GM19023 (cell line): ENCODE results near the gene ARSB.
"Not testable (repeated sequence)": the region's sequence is repeated elsewhere in the genome, so short reads cannot be mapped to it uniquely, and the experiment has no call there.

Source experiments
- ATAC-seq: cut with Tn5 transposase; IDR thresholded peaks from one replicate; pipeline ENCODE4 v1.9.1; 2021; ENCODE audit warnings: mild to moderate bottlenecking, moderate library complexity; ENCODE audit not compliant: unreplicated experiment

ARSB gene

DNA sequence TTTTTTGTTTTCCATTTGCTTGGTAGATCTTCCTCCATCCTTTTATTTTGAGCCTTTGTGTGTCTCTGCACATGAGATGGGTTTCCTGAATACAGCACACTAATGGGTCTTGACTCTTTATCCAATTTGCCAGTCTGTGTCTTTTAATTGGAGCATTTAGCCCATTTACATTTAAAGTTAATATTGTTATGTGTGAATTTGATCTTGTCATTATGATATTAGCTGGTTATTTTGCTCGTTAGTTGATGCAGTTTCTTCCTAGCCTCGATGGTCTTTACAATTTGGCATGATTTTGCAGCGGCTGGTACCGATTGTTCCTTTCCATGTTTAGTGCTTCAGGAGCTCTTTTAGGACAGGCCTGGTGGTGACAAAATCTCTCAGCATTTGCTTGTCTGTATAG is 133.2 kb downstream of the ARSB start:
- ATAC-seq: not testable (repeated sequence)

DNA sequence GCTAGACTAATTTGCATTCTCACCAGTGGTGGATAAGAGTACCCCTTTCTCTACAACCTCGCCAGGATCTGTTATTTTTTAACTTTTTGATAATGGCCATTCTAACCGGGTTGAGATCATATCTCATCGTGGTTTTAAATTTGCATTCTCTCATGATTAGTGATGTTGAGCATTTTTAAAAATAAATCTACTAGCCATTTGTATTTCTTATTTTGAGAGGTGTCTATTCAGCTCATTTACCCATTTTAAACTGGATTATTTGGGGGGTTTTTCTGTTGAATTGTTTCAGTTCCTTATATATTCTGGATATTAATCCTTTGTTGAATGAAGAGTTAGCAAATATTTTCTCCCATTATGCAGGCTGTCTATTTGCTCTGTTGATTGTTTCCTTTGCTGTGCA is 139.6 kb downstream of the ARSB start:
- ATAC-seq: no peak

DNA sequence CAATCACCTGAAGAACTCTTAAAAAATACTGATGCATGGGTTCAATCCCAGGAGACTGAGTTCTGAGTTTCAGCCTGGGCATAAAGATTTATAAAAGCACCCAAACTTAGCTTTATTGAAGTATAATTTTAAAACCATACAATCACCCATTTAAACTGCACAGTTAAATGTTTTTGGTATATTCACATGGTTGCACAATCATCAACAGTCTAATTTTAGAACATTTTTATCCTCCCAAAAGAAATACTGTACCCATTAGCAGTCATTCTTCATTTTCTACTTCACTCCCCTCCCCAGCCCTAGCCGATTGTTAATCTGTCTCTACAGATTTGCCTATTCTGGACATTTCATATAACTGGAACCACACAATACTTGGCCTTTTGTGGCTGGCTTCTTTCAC is 141.7 kb downstream of the ARSB start:
- ATAC-seq: no peak

DNA sequence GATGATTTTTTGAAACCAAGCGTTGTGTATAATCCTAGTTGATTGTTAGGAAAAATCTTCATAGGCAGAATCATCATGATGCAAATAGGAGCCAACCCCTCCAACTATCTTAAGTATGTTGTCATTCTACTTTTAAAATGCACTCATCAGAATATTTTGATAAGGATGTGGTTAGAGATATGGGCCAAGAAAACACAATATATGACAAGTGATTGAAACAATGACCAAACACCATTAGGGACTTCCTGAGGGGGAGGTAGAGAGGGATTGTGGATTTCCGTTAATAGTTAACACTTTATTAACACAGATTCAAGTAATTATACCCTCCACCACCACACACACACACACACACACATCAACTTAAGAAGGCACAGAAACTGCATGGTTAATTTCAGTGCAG is 143.3 kb downstream of the ARSB start:
- ATAC-seq: no peak

DNA sequence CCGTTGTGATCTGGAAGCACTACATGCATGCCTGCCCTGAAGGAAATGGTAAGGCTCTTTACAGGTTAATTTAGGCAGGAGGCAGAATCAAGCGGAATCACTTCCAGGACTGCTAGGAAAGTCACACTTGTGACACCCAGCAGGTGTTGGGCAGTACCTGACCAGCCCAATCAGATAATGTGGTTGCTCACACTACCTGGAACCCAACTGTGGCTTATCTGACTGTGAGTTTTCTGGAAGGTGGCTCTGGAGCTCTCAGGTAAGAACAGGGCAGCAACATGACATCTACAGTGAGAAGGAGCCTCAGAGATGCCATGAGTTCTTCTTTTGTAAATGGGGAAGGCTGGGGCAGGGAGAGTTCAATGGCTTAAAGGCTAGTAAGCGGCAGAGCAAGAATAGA is 146.4 kb downstream of the ARSB start:
- no peak for ATAC-seq

DNA sequence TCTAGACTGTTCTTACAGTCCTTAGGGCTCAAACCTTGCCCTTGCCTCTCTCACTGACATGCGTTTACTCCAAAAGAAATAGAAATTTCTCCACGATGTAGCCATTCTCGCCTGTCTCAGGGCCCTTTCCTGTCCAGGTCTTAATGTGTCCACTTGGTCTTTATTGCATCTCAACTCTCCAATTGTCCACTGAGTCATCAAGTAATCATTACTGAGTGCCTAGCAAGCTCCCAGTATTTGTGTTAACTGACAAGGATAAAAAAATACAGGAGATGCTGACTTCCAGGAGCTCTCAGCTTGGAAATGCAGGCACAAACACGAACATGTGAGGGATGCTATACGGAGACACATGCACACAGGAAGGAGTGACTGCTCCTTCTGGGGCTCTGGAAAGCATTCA is 147.3 kb downstream of the ARSB start:
- no peak for ATAC-seq

DNA sequence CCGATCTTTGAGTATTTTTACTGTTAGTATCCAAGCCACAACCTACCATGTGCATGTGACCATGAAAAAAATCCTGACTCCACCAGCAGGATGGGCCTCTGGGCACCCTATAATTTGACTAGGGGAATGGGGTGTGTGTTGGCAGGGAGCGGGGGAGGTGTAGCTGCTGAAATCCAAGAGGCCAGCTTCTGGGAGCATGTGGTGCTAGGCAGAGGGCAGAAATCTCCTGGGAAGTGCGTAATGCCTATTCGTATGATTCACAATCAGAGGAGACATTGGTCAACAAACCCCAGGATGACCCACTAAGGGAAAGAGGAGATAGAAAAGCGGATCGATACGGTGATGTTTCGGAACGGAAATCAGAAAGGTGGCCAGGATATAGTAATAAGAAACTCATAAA is 149.9 kb downstream of the ARSB start:
- ATAC-seq: no peak

DNA sequence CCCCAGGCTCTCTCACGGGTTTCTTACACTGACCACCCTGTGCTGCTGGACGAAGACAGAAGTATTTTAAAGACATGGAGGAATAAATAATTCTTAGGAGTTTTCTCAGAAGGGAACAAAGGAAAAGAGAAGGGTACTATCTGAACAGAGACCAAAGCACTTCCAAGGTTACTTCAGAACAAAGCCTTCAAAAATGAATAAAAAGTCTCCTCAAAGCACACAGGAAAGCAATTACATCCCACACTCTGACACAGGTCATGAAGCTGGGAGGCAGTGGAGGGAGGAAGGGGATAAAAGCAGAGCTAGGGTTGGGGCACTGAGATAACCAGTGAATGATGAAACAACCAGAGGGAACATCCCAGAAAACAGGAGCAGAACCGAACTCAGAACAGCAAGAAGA is 151.8 kb downstream of the ARSB start:
- ATAC-seq: no peak

DNA sequence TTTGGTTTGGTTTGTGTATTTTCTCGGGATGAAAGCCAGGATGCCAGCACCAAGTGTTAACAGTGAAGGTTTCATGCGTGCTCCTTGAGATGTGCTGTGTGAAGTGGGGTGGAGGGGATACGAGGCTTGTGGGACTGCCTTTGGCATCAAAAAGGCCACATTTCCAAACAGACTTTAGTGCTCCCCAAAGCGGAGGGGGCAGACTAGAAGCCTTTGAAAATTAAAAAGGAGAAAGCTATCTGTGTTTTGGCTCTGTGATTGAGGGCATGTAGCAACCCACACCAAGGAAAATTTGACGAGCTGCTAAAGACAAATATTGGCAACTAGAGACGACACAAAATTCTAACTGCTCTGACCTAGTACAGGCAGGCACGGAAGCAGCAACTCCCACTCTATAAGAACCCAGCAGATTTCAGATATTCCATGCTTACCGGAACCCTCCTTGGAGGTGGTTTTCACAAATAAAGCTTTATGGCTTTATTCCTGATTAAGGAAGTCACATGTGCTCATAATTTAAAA is 154.5 kb downstream of the ARSB start:
- ATAC-seq: no peak

DNA sequence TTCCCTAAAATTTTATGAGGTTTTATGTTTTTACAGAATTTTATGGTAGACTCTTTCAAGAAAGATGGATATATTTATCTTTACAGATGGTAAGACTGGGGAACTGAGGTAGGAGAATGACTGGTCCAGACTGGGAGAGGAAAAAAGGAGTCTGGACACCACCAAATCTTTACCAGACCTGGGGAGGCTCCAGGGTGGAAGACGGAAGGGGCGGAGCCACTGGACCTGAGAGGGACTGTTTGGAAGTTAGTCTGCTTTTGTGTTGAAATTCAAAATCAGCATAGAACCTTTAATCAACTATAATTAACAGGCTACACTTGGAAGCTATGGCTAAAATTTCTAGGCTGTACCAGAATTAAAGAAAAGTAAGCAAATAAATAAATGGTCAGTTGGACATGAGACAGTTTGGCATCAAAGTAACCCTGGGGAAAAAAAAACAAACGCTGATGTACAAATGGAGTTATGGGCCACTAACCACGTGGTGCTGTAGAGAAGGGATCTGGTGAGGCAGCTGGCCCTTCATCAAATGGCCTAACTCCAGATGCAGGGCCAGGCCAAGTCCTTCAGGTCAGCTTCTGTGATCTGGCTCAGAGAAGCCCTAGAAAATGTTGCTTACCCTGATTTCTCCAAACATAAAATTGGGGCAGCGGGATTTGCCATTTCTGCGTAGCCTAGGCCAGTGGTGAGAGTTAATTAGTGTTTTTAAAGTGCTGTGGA is 155.1 kb downstream of the ARSB start:
- ATAC-seq: no peak

DNA sequence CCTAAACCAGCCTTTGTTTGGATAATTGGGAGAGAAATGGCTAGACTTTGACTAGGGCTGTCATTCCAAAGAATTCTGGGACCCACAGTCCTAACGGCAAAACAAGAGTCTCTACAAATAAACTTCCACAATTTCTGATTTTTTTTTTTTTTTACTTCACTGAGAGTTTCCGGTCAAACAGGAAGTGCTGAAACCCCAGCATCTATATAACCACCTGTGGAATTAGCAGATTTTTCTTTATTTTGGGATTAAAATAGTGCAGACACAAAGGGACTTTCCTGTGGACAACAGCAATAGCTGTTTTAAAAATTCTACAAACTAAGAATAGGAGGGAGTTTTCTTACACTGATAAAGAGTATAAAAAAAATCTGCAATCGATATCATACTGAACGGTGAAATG is 157.4 kb downstream of the ARSB start:
- no peak for ATAC-seq

DNA sequence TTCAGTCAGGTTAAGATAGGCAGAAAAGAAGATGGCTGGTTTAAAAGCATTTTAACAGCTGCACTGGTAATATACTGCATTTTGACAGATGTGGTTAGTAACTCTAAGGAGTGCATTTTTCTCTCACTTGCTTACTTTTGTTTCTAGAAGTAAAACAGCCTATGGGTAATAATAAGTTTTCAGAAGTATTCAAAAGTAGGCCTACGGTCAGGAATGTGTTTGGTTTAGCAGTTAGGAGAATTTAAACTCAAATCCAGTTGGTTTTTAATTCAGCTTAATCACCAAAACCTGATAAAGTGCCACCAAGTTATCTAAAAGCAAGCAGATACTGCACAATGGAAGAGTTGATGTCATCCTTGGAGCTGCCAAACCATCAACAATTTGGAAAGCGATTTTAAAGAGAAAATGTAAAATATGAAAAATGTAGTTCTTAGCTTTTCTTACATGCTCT is 160.3 kb downstream of the ARSB start:
- no peak for ATAC-seq

DNA sequence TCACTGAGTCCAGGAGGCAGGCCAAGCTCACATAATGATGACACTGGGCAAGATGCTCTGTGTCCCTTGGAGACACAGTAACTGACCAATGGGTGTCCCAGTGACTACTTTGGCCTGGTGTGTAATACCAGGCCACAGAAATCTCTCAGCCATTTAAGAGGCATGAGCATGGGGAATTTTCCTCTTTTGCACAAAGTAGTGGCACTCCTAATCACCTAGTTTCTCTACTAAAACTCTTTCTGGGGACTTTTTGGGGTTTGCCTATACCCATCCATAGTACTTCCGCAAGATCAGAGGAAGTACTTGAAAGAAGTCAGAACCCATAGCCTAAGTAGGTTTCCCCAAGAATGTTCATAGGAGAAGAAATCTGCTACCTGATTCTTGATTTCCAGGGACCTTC is 161.9 kb downstream of the ARSB start:
- ATAC-seq: no peak

DNA sequence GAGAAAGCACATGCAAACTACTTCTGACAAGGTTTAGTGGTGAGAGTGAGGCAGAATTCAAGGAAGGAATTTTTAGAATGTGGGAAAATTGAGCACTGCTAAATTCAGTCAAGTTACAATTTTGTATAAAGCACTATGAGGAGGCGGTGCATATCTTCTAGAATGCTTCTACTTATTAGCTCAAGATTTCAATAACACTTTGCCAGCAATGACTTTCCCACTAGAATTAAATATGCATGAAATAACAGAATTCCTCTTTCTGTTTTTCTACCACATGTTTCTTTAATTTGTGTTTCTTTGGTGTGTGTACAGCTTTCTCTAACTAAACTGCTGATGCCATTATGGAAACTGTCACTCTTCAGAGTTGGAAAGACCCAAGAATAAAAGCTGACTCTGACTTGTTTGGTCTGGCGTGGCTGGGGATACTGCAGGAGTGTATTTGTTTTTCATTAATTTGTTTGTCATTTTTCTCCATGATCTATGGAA is 163.5 kb downstream of the ARSB start:
- ATAC-seq: no peak

DNA sequence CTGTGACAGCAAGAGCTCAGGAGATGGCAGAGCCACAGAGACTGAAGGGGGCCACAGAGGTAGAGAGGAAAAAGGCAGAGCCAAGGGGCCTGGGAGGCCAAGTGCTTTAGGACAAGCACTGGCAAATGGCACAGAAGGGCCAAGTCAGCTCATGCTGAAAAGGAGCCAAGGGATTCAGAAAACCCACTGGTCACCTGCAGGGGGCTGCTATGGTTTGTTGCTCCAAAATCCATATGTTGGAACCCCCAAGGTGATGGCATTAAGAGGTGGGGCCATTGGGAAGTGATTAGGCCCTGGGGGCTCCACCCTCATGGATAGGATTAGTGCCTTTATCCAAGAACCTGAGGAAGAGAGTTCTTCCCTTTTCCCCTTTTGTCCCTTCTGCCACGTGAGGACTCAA is 165.4 kb downstream of the ARSB start:
- ATAC-seq: no peak

DNA sequence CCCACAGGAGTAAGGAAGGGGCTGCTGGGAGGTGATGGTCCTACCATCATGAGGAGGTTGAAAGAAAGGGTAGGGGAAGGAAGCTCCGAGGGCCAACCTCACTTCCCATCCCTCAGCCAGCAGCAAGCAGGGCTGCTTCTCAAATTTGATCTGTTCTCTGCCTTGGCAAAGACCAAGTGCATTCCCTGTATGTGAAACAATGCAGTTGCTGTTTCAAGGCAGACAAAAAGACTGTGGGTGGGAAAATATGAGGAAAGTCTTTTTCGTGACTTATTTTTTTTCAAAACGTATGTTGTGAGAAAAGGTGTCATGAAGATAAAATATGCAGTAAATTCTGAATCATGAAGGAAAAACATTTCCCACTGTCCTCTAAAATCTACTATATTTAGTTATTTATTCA is 165.9 kb downstream of the ARSB start:
- ATAC-seq: no peak

DNA sequence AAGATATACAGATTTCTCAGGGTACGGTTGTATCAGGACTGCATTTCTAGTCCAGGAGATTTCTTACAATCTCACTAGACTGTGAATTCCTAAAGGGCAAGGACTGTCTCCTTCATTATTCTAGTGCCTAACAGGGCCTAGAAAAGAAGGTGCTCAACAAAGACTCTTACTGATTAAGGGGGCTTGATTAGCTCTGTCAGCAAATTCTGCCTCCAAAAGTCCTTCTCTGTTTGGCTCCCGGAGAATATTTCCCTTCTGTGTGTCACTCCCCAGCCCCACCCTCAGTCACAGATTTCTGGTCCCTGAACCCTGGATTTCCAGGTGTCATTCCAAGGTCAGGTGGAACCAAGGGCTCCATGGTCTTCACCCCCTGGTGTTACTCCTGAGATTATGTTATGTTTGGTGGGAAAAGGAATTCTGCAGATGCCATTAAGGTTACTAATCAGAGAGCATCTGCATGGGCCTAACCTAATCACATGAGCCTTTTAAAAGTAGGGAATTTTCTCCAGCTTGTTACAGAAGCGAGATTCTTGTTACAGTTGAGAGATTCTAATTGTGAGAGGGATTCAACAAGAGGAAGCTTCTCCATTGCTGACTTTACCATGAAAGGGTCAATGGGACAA is 168.9 kb downstream of the ARSB start:
- no peak for ATAC-seq

DNA sequence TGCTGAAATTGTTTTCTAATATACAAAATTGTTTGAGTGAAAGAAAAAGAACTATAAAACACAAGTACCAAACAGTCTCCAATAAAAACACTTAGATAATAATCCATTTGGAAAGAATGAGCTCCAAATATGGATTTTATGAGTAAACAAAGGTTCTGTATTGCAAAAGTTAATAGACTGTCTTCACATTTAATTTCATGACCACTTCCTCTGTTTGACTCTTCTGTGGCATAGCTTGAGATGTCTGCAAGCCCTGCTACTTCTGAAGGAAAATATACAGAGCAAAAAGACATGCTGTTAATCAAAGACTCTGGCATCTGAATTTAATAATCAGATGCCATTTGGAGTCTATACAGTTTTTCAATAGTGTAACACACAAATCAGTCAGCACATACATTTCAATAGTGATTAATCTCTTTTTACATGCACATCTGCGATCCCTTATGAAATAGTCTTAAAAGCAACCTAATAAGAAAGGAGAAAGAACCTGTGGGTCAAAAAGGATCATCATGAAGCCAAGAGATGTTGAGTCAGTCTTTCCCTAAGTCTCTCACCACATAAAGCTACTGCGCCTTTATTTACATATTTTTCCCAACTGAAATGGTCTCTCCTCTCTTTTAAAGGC is 171.1 kb downstream of the ARSB start:
- ATAC-seq: no peak

DNA sequence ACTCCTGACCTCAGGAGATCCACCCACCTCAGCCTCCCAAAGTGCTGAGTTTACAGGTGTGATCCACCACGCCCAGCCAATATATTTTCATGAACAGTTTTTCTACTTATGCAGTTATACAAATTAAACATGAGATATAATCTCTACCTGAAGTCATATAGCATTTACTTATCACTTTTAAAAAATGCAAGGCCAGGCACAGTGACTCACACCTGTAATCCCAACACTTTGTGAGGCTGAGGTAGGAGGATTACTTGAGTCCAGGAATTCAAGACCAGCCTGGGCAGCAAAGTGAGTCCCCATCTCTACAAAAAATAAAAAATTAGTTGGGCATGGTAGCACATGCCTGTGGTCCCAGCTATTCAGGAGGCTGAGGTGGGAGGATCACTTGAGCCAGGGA is 171.8 kb downstream of the ARSB start:
- no peak for ATAC-seq

DNA sequence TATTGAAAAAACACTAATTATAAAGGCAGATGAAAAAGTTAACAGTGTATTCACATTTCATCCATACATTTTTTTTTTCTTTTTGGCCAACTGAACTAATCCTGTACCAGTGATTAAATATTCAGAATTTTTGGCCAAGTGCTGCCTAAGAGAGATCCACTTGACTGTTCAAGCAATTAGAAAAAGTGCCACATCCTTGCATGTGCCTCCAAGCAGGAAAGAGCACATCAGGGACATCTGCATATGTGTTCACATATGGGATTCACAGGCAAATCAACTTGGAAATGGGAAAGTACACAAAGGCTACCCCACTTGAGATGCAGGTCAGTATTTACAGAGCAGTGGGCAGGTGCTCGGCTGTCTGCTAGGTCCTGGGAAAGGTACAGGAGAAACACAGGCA is 173.2 kb downstream of the ARSB start:
- no peak for ATAC-seq

DNA sequence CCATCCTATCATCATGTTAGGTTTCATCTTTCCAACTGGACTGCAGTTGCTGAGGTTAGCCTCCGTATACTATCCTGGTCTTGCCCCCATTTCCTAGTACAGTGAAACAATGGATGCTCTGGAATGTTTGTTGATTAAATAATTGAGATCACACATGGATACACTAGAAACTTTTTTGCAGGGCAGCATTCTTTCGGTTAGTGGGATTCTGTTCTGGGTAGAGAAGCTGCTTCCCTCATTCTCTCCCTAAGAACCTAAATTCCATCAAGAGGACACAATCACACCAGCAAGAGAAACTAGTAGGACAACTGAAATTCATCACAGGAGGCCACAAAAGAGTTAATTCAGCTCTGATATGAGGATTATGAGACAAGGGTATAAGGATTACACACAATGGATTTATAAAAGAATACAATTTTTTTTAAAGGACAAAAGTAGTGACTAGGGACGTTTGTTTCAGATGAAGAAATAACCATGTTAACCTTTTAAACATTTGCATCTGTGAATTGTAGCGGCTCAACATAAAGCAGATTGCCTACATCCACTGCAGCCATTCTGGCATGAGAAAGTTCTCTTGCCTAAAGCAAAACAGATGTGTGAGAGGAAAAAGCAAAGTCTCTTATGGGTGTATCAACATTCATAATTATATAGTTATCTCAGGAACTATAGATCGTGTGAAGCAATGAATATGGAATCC is 173.8 kb downstream of the ARSB start:
- no peak for ATAC-seq
